DND-41 (cell line): ENCODE measurements around the gene TMIGD1.

Source experiments
- CTCF ChIP-seq: IDR thresholded peaks from 2 replicates; pipeline ENCODE4 v1.5.1; 2012; ENCODE audit warnings: borderline replicate concordance, low read length, moderate library complexity, mild to moderate bottlenecking; ENCODE audit not compliant: poor library complexity, severe bottlenecking; ENCODE audit errors: extremely low read depth
- EZH2 ChIP-seq: IDR thresholded peaks from 3 replicates; pipeline ENCODE4 v1.6.1; 2012; ENCODE audit warnings: borderline replicate concordance, low read depth, mild to moderate bottlenecking, moderate library complexity, low read length, inconsistent platforms; ENCODE audit not compliant: severe bottlenecking

GRCh38 chr17:30316736-30317135 is 17.1 kb downstream of the TMIGD1 start:
- TF ChIP-seq CTCF, result no peak
- TF ChIP-seq EZH2, result no peak
